Neural cell (in vitro differentiated cells): ENCODE results near the gene SPDEF. TPM values are rescaled to one million over a fixed set of nuclear protein-coding genes. Genes with fewer than 3 reads are reported as not detected.

Experiments
- H2AFZ ChIP-seq: fragments of 200-600, 300-800 bp; sonication (generic), shearing (Covaris generic); 2 replicates; pipeline ENCODE4 v1.6.0; 2014; ENCODE audit warnings: low read depth, mild to moderate bottlenecking, antibody characterized with exemption, low read length, moderate library complexity
- H3F3A ChIP-seq: fragments of 200-600 bp; shearing (Covaris generic); 2 replicates; pipeline ENCODE4 v1.6.1; 2016; ENCODE audit warnings: mild to moderate bottlenecking, moderate library complexity, mixed read lengths, antibody characterized with exemption, low read length; ENCODE audit not compliant: insufficient read depth, poor library complexity, severe bottlenecking
- H3K27ac ChIP-seq: fragments of 200-600, 300-800 bp; sonication (generic), shearing (Covaris generic); 2 replicates; pipeline ENCODE4 v1.5.1; 2014; ENCODE audit warnings: mild to moderate bottlenecking, low read length, moderate library complexity
- H3K27me3 ChIP-seq: fragments of 300-800, 200-600 bp; sonication (generic), shearing (Covaris generic); 2 replicates; pipeline ENCODE4 v1.6.0; 2014; ENCODE audit warnings: mild to moderate bottlenecking, low read depth, low read length, moderate library complexity; ENCODE audit not compliant: insufficient read depth
- H3K36me3 ChIP-seq: fragments of 300-800, 200-600 bp; sonication (generic), shearing (Covaris generic); 2 replicates; pipeline ENCODE4 v1.5.1; 2014; ENCODE audit warnings: mild to moderate bottlenecking, antibody characterized with exemption, low read length, moderate library complexity; ENCODE audit not compliant: insufficient read depth
- H3K4me2 ChIP-seq: fragments of 300-800, 200-600 bp; sonication (generic), shearing (Covaris generic); 2 replicates; pipeline ENCODE4 v1.6.0; 2014; ENCODE audit warnings: mild to moderate bottlenecking, low read length
- H3K4me3 ChIP-seq: fragments of 300-800, 200-600 bp; sonication (generic), shearing (Covaris generic); 2 replicates; pipeline ENCODE4 v1.5.1; 2014; ENCODE audit warnings: mild to moderate bottlenecking, low read length, moderate library complexity
- H3K79me2 ChIP-seq: fragments of 200-600 bp; shearing (Covaris generic); replicated peaks from 2 replicates; pipeline ENCODE4 v1.6.0; 2014; ENCODE audit warnings: mild to moderate bottlenecking, low read length, moderate library complexity; ENCODE audit not compliant: insufficient read depth
- H3K9ac ChIP-seq: fragments of 300-800, 200-600 bp; sonication (generic), shearing (Covaris generic); 2 replicates; pipeline ENCODE4 v1.6.1; 2016; ENCODE audit warnings: mild to moderate bottlenecking, low read length, mixed read lengths
- H3K9me2 ChIP-seq: fragments of 200-600 bp; shearing (Covaris generic); 2 replicates; pipeline ENCODE4 v1.6.1; 2016; ENCODE audit warnings: mild to moderate bottlenecking, low read length, mixed read lengths; ENCODE audit not compliant: insufficient read depth
- H3K9me3 ChIP-seq: fragments of 200-600, 300-800 bp; sonication (generic), shearing (Covaris generic); 2 replicates; pipeline ENCODE4 v1.6.1; 2016; ENCODE audit warnings: mild to moderate bottlenecking, mixed run types, low read length, moderate library complexity, mixed read lengths
- H4K20me1 ChIP-seq: fragments of 200-600 bp; shearing (Covaris generic); 2 replicates; pipeline ENCODE4 v1.6.1; 2016; ENCODE audit warnings: mild to moderate bottlenecking, mixed run types; ENCODE audit not compliant: insufficient read depth
- EP300 ChIP-seq: fragments of 450-650 bp; conservative IDR thresholded peaks from 2 replicates; pipeline ENCODE4 v1.6.1; 2014; ENCODE audit warnings: antibody characterized with exemption, mild to moderate bottlenecking, moderate library complexity; ENCODE audit not compliant: poor library complexity, severe bottlenecking
- EZH2 ChIP-seq: fragments of 200-600, 300-800 bp; shearing (Covaris generic), sonication (generic); IDR thresholded peaks from 2 replicates; pipeline ENCODE4 v1.6.1; 2014; ENCODE audit warnings: antibody characterized with exemption, low read length, borderline replicate concordance, mild to moderate bottlenecking; ENCODE audit not compliant: insufficient read depth, poor library complexity, severe bottlenecking
- MXI1 ChIP-seq: fragments of 450-650 bp; conservative IDR thresholded peaks from 2 replicates; pipeline ENCODE4 v1.6.1; 2014; ENCODE audit warnings: antibody characterized with exemption, mild to moderate bottlenecking; ENCODE audit not compliant: poor library complexity, severe bottlenecking
- POLR2AphosphoS5 ChIP-seq: IDR thresholded peaks from 2 replicates; pipeline ENCODE4 v1.6.1; 2012
- RAD21 ChIP-seq: fragments of 450-650 bp; conservative IDR thresholded peaks from 2 replicates; pipeline ENCODE4 v1.6.1; 2014; ENCODE audit warnings: antibody characterized with exemption, mild to moderate bottlenecking, moderate library complexity
- REST ChIP-seq: IDR thresholded peaks from 2 replicates; pipeline ENCODE4 v1.6.1; 2012; ENCODE audit warnings: borderline replicate concordance
- SMC3 ChIP-seq: fragments of 450-650 bp; conservative IDR thresholded peaks from 2 replicates; pipeline ENCODE4 v1.6.1; 2014; ENCODE audit warnings: antibody characterized with exemption, mild to moderate bottlenecking, moderate library complexity; ENCODE audit not compliant: poor library complexity
- TAF1 ChIP-seq: IDR thresholded peaks from 2 replicates; pipeline ENCODE4 v1.6.1; 2012; ENCODE audit warnings: low read depth
- polyA plus RNA-seq: library from polyadenylated mRNA; depleted of rRNA; stranded (reverse); fragments of >200 nt; gene quantifications from 2 replicates; pipeline ENCODE4 v1.2.3, GENCODE V29; 2014
- TF ChIP-seq, protein P1 (sequence below): fragments of 450-650 bp; IDR thresholded peaks from 2 replicates; pipeline ENCODE4 v1.5.1; 2014; ENCODE audit warnings: antibody characterized with exemption, mild to moderate bottlenecking, moderate library complexity; ENCODE audit not compliant: poor library complexity, severe bottlenecking

The SPDEF gene
- polyA plus RNA-seq, 1 donor from 2014 or later = 0.36 TPM

DNA sequence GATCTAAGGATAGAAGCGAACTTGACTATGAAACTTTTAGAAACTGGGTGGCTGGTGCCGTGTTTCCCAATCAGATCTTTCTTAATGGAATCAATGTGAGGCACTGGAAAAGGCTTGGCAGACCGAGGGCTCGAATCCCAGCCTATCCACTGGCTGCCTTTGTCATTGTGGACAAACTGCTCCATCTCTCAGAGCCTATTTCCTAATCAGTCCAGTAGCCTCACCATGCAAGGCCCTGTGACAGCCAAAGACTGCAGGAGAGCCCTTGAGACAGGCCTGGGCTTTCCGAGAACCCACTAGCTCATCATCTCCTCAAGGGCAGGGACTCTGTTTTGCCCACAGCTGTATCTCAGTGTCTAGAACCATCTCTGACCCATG, 43.4 kb downstream of the SPDEF start:
- H4K20me1 ChIP-seq = no peaks in the 10 kb centered on the region
- no peak overlapping the region for H3K4me2 ChIP-seq
- TF ChIP-seq TAF1 (no peak), POLR2AphosphoS5 (no peak), EP300 (no peak), MXI1 (no peak)
- no peaks in the 10 kb centered on the region for H3F3A ChIP-seq
- no peak overlapping the region for H3K9ac ChIP-seq
- no peaks in the 10 kb centered on the region for H3K27me3 ChIP-seq
- no peaks in the 10 kb centered on the region for H3K9me3 ChIP-seq
- no peaks in the 10 kb centered on the region for H3K36me3 ChIP-seq
- no peak overlapping the region for H2AFZ ChIP-seq
- no peaks in the 10 kb centered on the region for H3K9me2 ChIP-seq
- H3K4me3 ChIP-seq = no peak overlapping the region
- no peak overlapping the region for H3K27ac ChIP-seq
- no peaks in the 10 kb centered on the region for H3K79me2 ChIP-seq

- Histone ChIP-seq H3K27ac (no peak overlapping the region), H3F3A (no peaks in the 10 kb centered on the region), H3K36me3 (no peaks in the 10 kb centered on the region), H3K4me2 (no peak overlapping the region), H3K9me2 (no peaks in the 10 kb centered on the region), H3K79me2 (no peaks in the 10 kb centered on the region), H3K27me3 (no peaks in the 10 kb centered on the region), H3K4me3 (no peak overlapping the region), H2AFZ (no peak overlapping the region), H4K20me1 (no peaks in the 10 kb centered on the region), H3K9me3 (no peaks in the 10 kb centered on the region), H3K9ac (no peak overlapping the region)
- TF ChIP-seq SMC3 = no peak
Measured at GRCh38 chr6:34511915-34512737, 44.0 kb downstream of the SPDEF start.

DNA sequence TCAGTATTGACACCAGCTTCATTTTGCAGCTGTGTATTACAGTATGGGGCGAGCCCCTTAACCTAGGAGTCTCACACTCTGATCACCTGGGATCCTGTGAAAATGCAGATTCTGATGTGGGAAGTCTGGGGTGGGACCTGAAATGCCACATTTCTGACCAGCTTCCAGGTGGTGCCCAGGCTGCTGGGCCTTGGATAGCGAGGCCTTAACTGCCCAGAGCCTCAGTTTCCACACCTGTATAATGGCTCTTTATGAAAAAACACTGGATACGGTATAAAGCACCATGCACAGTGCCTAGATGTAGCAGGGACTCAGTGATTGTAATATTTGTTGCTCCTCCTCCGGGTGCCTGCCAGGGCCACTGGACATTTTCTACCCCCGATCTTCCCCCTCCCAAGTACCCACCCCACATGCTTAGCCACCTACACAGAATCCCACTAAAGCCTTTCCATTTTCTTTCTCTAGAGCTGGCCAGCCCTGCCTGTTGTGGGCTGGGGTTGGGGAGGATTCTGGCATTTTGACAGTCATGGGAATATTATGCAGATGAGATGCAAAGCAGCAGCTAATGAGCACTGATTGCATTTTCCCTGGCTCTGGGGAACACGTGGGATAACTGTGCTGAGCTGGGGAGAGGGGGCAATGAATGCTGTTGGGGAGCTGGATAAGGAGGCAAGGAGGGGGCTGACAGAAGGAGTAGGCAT, 44.8 kb downstream of the SPDEF start:
- TF ChIP-seq EP300 (no peak), TAF1 (no peak), RAD21 (no peak), MXI1 (no peak), EZH2 (no peak), SMC3 (no peak), POLR2AphosphoS5 (no peak), REST (no peak)
- TF ChIP-seq, protein P1, sequence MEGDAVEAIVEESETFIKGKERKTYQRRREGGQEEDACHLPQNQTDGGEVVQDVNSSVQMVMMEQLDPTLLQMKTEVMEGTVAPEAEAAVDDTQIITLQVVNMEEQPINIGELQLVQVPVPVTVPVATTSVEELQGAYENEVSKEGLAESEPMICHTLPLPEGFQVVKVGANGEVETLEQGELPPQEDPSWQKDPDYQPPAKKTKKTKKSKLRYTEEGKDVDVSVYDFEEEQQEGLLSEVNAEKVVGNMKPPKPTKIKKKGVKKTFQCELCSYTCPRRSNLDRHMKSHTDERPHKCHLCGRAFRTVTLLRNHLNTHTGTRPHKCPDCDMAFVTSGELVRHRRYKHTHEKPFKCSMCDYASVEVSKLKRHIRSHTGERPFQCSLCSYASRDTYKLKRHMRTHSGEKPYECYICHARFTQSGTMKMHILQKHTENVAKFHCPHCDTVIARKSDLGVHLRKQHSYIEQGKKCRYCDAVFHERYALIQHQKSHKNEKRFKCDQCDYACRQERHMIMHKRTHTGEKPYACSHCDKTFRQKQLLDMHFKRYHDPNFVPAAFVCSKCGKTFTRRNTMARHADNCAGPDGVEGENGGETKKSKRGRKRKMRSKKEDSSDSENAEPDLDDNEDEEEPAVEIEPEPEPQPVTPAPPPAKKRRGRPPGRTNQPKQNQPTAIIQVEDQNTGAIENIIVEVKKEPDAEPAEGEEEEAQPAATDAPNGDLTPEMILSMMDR = no peak

More for the DNA sequence above, 44.8 kb downstream of the SPDEF start:
- Histone ChIP-seq H3K27me3 (no peaks in the 10 kb centered on the region), H2AFZ (no peak overlapping the region), H3K79me2 (no peaks in the 10 kb centered on the region), H3K9me3 (no peaks in the 10 kb centered on the region), H4K20me1 (no peaks in the 10 kb centered on the region), H3K36me3 (no peaks in the 10 kb centered on the region), H3K4me2 (no peak overlapping the region), H3K9ac (no peak overlapping the region), H3F3A (no peaks in the 10 kb centered on the region), H3K9me2 (no peaks in the 10 kb centered on the region), H3K4me3 (no peak overlapping the region), H3K27ac (no peak overlapping the region)
